K562 (cell line): ENCODE measurements around the gene NPFFR1. TPM values are rescaled to one million over a fixed set of nuclear protein-coding genes. Genes with fewer than 3 reads are reported as not detected.

Experiments
- ATAC-seq: fragments of 200-7000 bp; cut with Tn5 transposase; 3 replicates; pipeline ENCODE4 v1.9.1; 2020; ENCODE audit warnings: moderate library complexity
- BruUV-seq: library from RNA; stranded (reverse); fragments of 400-500 nt; replicated peaks from 2 replicates; lab custom pipeline; 2021; lab: Mats Ljungman, UMichigan
- CTCF ChIA-PET: fragments of 300-600 bp; formaldehyde crosslinking; extraction: SDS; loops from one replicate; lab custom pipeline; 2021; ENCODE audit warnings: low intra/inter-chr PET ratio; lab: Yijun Ruan, JAX
- POLR2A ChIA-PET: fragments of 300-600, 350-650 bp; sonication (Branson Sonifier 250); formaldehyde crosslinking; extraction: SDS; loops from one replicate; lab custom pipeline; 2021; ENCODE audit warnings: antibody characterized with exemption, inconsistent platforms; lab: Yijun Ruan, JAX
- DNase-seq, 4 experiments: peaks; one replicate each; pipeline versions ENCODE4 v3.0.0 to v3.0.0-alpha.2; 2011 to 2018; ENCODE audit warnings: low spot score in 3 of 4, mixed read lengths in 3 of 4; ENCODE audit errors: extremely low read depth in 1 of 4
- FAIRE-seq: peaks from 2 replicates; lab custom pipeline; 2011; peaks lifted over from hg19 to GRCh38; lab: Jason Lieb, UNC
- H2AFZ ChIP-seq: 2 replicates; pipeline ENCODE4 v1.6.0; 2011; ENCODE audit warnings: low read depth, low read length, control low read depth, inconsistent platforms
- H3K27ac ChIP-seq: fragments of 200-600 bp; 3 replicates; pipeline ENCODE4 v1.8.0; 2011; ENCODE audit warnings: low read depth, mild to moderate bottlenecking, control low read depth, inconsistent platforms, low read length, moderate library complexity, mixed read lengths; ENCODE audit errors: extremely low read depth
- H3K27me3 ChIP-seq, 2 experiments: fragments of 300-600 bp in 1 of 2; 2 replicates in 1 of 2; 3 replicates in 1 of 2; pipeline versions ENCODE4 v1.6.0 to v1.8.0; 2011; ENCODE audit warnings: inconsistent platforms in 2 of 2, low read length in 2 of 2, mild to moderate bottlenecking in 1 of 2, mixed read lengths in 1 of 2, moderate library complexity in 1 of 2; ENCODE audit not compliant: control insufficient read depth in 2 of 2, insufficient read depth in 2 of 2
- H3K36me3 ChIP-seq: fragments of 300-600 bp; 3 replicates; pipeline ENCODE4 v1.8.0; 2011; ENCODE audit warnings: mild to moderate bottlenecking, low read length, inconsistent platforms; ENCODE audit not compliant: control insufficient read depth, insufficient read depth
- H3K4me1 ChIP-seq, 2 experiments: fragments of 200-600 bp in 1 of 2; replicated peaks in 1 of 2; 2 replicates in 1 of 2; 3 replicates in 1 of 2; pipeline versions ENCODE4 v1.5.1 to v1.8.0; 2011; ENCODE audit warnings: inconsistent platforms in 2 of 2, low read length in 2 of 2, mild to moderate bottlenecking in 1 of 2, mixed read lengths in 1 of 2, moderate library complexity in 1 of 2; ENCODE audit not compliant: control insufficient read depth in 2 of 2, insufficient read depth in 2 of 2
- H3K4me2 ChIP-seq: 2 replicates; pipeline ENCODE4 v1.6.1; 2011; ENCODE audit warnings: low read length, control low read depth, inconsistent platforms, mixed read lengths; ENCODE audit not compliant: insufficient read depth
- H3K4me3 ChIP-seq: fragments of 200-600 bp; sonication (generic), shearing (Covaris generic); 2 replicates; pipeline ENCODE4 v1.5.1; 2016; ENCODE audit warnings: control low read depth, inconsistent platforms
- H3K79me2 ChIP-seq: fragments of 200-600 bp; 3 replicates; pipeline ENCODE4 v1.8.0; 2011; ENCODE audit warnings: low read length, inconsistent platforms; ENCODE audit not compliant: control insufficient read depth, insufficient read depth
- H3K9ac ChIP-seq, 2 experiments: 2 replicates each; pipeline versions ENCODE4 v1.6.0 to v1.6.1; 2011; ENCODE audit warnings: low read depth in 2 of 2, low read length in 2 of 2, control low read depth in 1 of 2, inconsistent platforms in 1 of 2, mild to moderate bottlenecking in 1 of 2, mixed read lengths in 1 of 2; ENCODE audit not compliant: insufficient read depth in 1 of 2
- H3K9me1 ChIP-seq: one replicate; pipeline ENCODE4 v1.6.0; 2011; ENCODE audit warnings: inconsistent platforms, mild to moderate bottlenecking, low read length, moderate library complexity; ENCODE audit not compliant: control insufficient read depth, insufficient read depth
- H3K9me3 ChIP-seq: replicated peaks from 2 replicates; pipeline ENCODE4 v1.5.1; 2011; ENCODE audit warnings: low read depth, low read length, inconsistent platforms; ENCODE audit not compliant: control insufficient read depth, insufficient read depth
- H4K20me1 ChIP-seq: replicated peaks from 2 replicates; pipeline ENCODE4 v1.6.1; 2011; ENCODE audit warnings: low read length, inconsistent platforms, mixed read lengths; ENCODE audit not compliant: control insufficient read depth, insufficient read depth
- CEBPZ ChIP-seq: fragments of 150-350 bp; IDR thresholded peaks from 2 replicates; pipeline ENCODE4 v1.6.1; 2014; ENCODE audit warnings: low read depth, mild to moderate bottlenecking, low read length, borderline replicate concordance
- ELF4 ChIP-seq: fragments of 450-650 bp; formaldehyde crosslinking; IDR thresholded peaks from 2 replicates; pipeline ENCODE4 v1.4.0; 2022; ENCODE audit warnings: missing genetic modification characterization
- HOMEZ ChIP-seq: fragments of 250-450 bp; sonication (Bioruptor Pico); IDR thresholded peaks from 2 replicates; pipeline ENCODE4 v1.4.0; 2020; ENCODE audit warnings: mild to moderate bottlenecking, moderate library complexity
- MXD1 ChIP-seq: fragments of 250-450 bp; sonication (Bioruptor Pico); IDR thresholded peaks from 2 replicates; pipeline ENCODE4 v1.8.0; 2021; ENCODE audit warnings: borderline replicate concordance, mild to moderate bottlenecking, moderate library complexity; ENCODE audit not compliant: poor library complexity, severe bottlenecking
- SMAD2 ChIP-seq: fragments of 150-350 bp; IDR thresholded peaks from 2 replicates; pipeline ENCODE4 v1.6.1; 2014; ENCODE audit warnings: low read depth, mild to moderate bottlenecking, low read length
- ZNF165 ChIP-seq: fragments of 250-450 bp; sonication (Bioruptor Pico); IDR thresholded peaks from 2 replicates; pipeline ENCODE4 v1.4.0; 2020; ENCODE audit warnings: borderline replicate concordance
- ZNF592 ChIP-seq: fragments of 450-650 bp; IDR thresholded peaks from 2 replicates; pipeline ENCODE4 v1.6.1; 2017; ENCODE audit warnings: antibody characterized with exemption, mild to moderate bottlenecking
- ZNF740 ChIP-seq, 3 experiments: fragments of 200-800 bp in 1 of 3; sonication (Bioruptor generic) in 1 of 3; sonication (generic) in 1 of 3; formaldehyde crosslinking in 1 of 3; IDR thresholded peaks; 2 replicates each; pipeline versions ENCODE4 v1.6.1 to v1.8.0; 2016 to 2022; ENCODE audit warnings: mild to moderate bottlenecking in 2 of 3, missing compliant biosample characterization in 2 of 3, missing genetic modification characterization in 2 of 3, missing genetic modification reagents in 1 of 3
- ZNF785 ChIP-seq: fragments of 250-450 bp; sonication (Bioruptor Pico); IDR thresholded peaks from 2 replicates; pipeline ENCODE4 v1.4.0; 2020; ENCODE audit warnings: mild to moderate bottlenecking
- WGBS: fragments of 100-300 bp; shearing (Covaris generic); methylation state at CpG from one replicate; pipeline ENCODE4 v1.1.6; 2016; ENCODE audit warnings: low coverage, mixed read lengths; ENCODE audit not compliant: insufficient coverage; ENCODE audit errors: missing lambda C conversion rate; 5-methylcytosine and 5-hydroxymethylcytosine counted together
- in situ Hi-C: fragments of 300-500 bp; cut with MboI; formaldehyde crosslinking; loops from 4 replicates; pipeline ENCODE4 v1.15.0; 2018; ENCODE audit warnings: inconsistent platforms, mixed read lengths
- intact Hi-C: fragments of 100-400 bp; cut with micrococcal nuclease; formaldehyde crosslinking; loops from 2 replicates; pipeline ENCODE4 v1.14.2; 2022
- polyA plus RNA-seq, 8 experiments: library from polyadenylated mRNA; depleted of rRNA in 4 of 8; stranded (reverse) in 5 of 8; unstranded in 3 of 8; fragments of >200 nt; fragmentation: Nextera tagmentation in 2 of 8; fragmentation: Illumina TruSeq in 1 of 8; extraction: Ambion mirVana in 2 of 8; extraction: Trizol in 1 of 8; gene quantifications; 2 replicates each; pipeline versions ENCODE4 v1.2.1 to v1.2.3, GENCODE V29; 2011 to 2014; ENCODE audit warnings: inconsistent platforms in 1 of 8, missing spikeins in 1 of 8
- total RNA-seq, 7 experiments: library from RNA; depleted of rRNA in 6 of 7; stranded (reverse); fragments of >200 nt in 6 of 7; fragmentation: Illumina TruSeq in 2 of 7; extraction: Trizol in 2 of 7; gene quantifications; 2 replicates each; pipeline versions ENCODE4 v1.2.1 to v1.2.3, GENCODE V29; 2011 to 2021; ENCODE audit warnings: low replicate concordance in 1 of 7

NPFFR1 gene
- total and polyA plus RNA-seq, 9 of the 15 experiments (the other 6 are each of a cell fraction or from before 2014, with no cell fraction given): under 0.01 TPM; not detected in 8

GRCh38 chr10:70296406-70296899 lies 12.6 kb upstream of the NPFFR1 start:
- H3K9me3 ChIP-seq: no peaks in the 10 kb centered on the region
- H4K20me1 ChIP-seq: no peaks in the 10 kb centered on the region
- no TSS peak for BruUV-seq
- H3K4me2 ChIP-seq: peak overlapping the region; percentile 46; the same call in 1 of the 2 replicates
- intact Hi-C loops (no loop called here), in situ Hi-C loops (no loop called here)
- no peaks in the 10 kb centered on the region for H3K79me2 ChIP-seq
- peak overlapping the region; percentile 20 to 72; a peak in 3 of 4 replicates for H3K9ac ChIP-seq
- ATAC-seq (peak; percentile 92), FAIRE-seq (peak; percentile 91), DNase-seq (peak; percentile 68 to 82 (median 78))
- H3K4me1 ChIP-seq: peaks cover 7 to 8% of the 10 kb centered on the region in 2 experiments; a peak in 4 of 5 replicates
- WGBS: 11% methylated on average over 12 of the region's 12 CpGs
- H3K4me3 ChIP-seq: no peak overlapping the region
- no peaks in the 10 kb centered on the region for H3K36me3 ChIP-seq
- CTCF ChIA-PET: no interaction called here
- H3K27me3 ChIP-seq: peaks cover 7 to 14% of the 10 kb centered on the region in 2 experiments; a peak in 3 of 5 replicates
- peak overlapping the region; percentile 74 for H2AFZ ChIP-seq
- POLR2A ChIA-PET: interaction anchor here (0.6 kb wide), 1 partner anchor 561 kb away, joined by 4 read pairs; no protein-coding TSS in a partner anchor
- H3K9me1 ChIP-seq: no peaks in the 10 kb centered on the region
- H3K27ac ChIP-seq: peak overlapping the region; percentile 23; the same call in 1 of the 3 replicates
- TF ChIP-seq ELF4 (CRISPR knock-in tag): peak; percentile 50; the same call in 1 of the 2 replicates
- no peak for TF ChIP-seq SMAD2
- no peak for TF ChIP-seq ZNF165 (CRISPR knock-in tag)
- no peak for TF ChIP-seq MXD1 (CRISPR knock-in tag)
- peak; percentile 62; the same call in 1 of the 2 replicates for TF ChIP-seq ZNF592
- TF ChIP-seq CEBPZ: no peak
- no peak for TF ChIP-seq HOMEZ (CRISPR knock-in tag)
- no peak for TF ChIP-seq ZNF740 (CRISPR knock-in tag; IDR thresholded peaks at IDR 0.05)
- no peak for TF ChIP-seq ZNF740 (tag; IDR thresholded peaks at IDR 0.05)
- TF ChIP-seq ZNF785 (CRISPR knock-in tag): no peak
